GM12873 (cell line): ENCODE data around the gene TSHZ2.

Experiments
- TF ChIP-seq, protein P1 (sequence below): IDR thresholded peaks from 2 replicates; pipeline ENCODE4 v1.5.1; 2012; ENCODE audit warnings: low read depth, mild to moderate bottlenecking, moderate library complexity, low read length, control low read depth; ENCODE audit not compliant: insufficient read depth; ENCODE audit errors: missing control alignments

Gene TSHZ2

DNA sequence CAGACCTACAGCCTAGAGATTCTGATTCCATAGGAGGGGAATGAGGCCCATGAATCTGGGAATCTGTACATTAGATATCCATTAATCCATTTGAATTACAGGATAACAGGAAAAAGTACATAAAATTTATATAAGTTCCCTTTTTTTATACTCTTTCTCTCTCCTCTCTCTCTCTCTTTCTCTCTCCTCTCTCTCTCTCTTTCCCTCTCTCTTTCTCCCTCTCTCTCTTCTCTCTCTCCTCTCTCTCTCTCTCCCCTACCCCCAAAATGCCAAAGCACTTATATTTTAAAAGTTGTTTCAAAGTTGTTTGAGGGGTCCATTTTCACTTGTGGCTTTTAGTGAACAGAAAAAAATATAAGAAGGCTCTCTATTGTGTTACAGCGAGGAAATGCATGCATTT lies 15.1 kb downstream of the TSHZ2 start:
- TF ChIP-seq, protein P1, sequence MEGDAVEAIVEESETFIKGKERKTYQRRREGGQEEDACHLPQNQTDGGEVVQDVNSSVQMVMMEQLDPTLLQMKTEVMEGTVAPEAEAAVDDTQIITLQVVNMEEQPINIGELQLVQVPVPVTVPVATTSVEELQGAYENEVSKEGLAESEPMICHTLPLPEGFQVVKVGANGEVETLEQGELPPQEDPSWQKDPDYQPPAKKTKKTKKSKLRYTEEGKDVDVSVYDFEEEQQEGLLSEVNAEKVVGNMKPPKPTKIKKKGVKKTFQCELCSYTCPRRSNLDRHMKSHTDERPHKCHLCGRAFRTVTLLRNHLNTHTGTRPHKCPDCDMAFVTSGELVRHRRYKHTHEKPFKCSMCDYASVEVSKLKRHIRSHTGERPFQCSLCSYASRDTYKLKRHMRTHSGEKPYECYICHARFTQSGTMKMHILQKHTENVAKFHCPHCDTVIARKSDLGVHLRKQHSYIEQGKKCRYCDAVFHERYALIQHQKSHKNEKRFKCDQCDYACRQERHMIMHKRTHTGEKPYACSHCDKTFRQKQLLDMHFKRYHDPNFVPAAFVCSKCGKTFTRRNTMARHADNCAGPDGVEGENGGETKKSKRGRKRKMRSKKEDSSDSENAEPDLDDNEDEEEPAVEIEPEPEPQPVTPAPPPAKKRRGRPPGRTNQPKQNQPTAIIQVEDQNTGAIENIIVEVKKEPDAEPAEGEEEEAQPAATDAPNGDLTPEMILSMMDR: no peak

DNA sequence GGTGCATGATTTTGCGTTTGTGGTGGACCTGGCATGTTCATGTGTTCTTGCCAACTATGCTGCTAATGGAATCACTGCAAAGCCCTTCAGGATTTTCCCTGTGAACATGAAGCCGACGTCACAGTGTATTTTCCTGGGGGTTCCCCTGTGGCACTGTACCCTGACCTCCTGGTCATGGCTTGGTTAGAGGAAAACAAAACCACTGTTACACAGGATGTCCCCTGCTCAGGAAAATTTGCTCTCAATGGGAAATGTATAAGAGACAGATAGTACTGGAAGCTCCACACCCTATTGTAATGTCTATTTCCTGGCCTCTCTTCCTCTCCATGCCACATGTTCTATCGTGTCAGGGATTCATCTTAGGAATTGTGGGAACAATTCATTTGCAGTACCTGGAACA lies 19.7 kb downstream of the TSHZ2 start:
- TF ChIP-seq, protein P1: no peak

DNA sequence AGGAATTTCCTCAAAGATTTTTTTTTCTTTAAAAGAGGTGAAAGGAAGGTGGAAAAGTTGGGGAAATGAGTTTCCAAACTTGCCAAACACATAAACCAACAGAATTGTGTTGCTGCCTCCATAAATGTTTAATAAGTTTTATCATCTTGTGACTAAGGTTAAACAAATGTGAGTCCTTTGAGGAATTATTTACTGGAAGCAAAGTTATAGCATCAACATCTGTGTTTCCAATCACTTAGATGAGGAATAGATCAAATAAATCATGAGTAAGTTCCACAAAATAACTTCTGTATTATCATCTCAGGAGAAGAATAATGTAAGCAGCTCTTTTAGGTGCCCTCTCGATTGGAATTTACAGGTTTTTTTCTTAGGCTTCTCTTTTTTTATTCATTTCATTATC lies 20.5 kb downstream of the TSHZ2 start:
- TF ChIP-seq, protein P1: no peak

DNA sequence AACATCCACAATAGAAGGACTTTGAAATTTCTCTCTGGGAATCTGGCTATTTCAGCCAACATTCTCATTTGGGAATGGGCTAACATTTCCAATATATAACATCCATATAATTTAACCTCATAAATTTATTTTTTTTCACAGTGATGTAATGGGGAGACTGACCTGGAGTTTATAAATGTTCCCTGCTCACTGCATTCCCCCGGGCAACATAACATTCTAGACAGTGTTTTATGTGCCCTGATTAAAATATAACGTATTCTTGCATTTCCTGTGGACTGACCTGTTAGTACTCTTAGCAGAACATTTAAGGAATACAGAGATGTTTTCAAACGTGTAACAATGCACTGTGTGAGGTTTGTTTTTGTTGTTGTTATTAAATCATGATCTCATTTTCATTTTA lies 20.9 kb downstream of the TSHZ2 start:
- TF ChIP-seq, protein P1: no peak

DNA sequence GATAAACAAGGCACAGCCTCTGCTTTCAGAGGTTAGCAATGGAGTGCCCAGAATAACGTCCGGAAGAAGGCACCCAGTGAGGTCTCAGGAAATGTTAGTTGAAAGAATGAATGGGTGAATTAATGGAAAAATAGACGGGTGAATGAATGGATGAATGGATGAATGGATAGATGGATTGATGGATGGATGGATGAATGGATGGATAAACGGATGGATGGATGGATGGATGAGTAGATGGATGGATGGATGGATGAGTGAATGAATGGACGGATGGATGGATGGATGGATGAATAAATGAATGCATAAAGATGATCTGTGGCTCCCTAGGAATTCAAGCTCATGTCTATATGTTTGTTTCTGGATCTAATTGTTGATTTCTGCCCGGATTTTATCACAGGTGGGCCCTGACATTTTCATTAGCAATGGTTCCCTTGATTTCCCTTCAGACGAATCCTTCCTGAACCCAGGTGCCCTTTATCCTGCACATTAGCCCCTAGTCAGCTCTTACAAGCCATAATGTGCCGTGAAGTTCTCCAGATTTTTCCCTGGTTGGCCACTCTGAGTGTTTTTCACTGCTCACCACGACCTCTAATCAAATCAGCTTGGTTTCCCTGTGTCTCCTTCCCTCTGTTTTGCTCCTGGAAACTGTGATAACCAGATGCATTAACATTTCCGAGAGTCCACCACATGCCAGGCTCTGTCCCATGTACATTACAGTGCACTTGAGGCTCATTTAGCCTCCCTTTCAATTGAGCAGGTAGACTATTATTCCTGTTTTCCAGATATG lies 22.2 kb downstream of the TSHZ2 start:
- TF ChIP-seq, protein P1: no peak

DNA sequence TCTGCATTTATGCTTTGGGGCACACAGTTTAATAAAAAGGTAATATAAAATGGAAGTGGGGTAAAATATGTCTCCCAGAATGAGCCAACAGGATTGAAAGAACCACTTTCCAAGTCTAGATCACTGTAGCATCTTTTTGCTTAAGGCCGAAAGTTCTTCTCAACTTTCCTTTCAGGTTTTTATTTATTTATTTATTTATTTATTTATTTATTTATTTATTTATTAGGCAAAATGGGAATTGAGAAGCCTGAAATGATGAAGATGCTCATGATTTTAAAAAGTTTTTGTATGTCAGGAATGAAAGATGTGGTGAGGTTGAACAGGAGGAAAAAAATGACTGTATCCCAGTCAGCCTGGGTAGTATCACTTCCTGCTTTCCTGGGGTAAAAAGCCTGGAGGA lies 24.0 kb downstream of the TSHZ2 start:
- TF ChIP-seq, protein P1: no peak

DNA sequence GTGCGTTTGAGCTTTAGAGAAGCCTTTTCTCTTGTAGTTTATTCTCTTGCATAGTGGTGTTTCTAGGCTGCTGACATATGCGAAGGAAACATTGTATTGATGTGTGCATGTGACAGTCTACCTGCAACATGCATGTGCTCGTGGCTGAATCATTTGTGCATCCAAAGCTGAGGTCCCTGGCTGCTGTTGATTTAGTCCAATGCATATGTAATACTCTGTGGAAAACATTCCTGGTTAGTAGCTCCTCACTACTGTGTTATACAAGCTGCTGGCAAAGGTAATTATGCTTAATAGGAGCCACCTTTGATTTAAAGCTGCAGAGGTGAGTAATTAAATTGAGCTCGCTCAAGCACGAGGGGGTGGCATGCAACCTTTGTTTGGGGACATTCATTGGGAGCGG lies 24.5 kb downstream of the TSHZ2 start:
- TF ChIP-seq, protein P1: no peak
